Hepatocyte (in vitro differentiated cells): ENCODE results near the gene RPP25L. TPM values are rescaled to one million over a fixed set of nuclear protein-coding genes. Genes with fewer than 3 reads are reported as not detected.

Experiments used
- DNase-seq: peaks from one replicate; pipeline ENCODE4 v3.0.0-alpha.2; 2016; ENCODE audit warnings: low spot score
- H2AFZ ChIP-seq: fragments of 200-600 bp; sonication (generic); 2 replicates; pipeline ENCODE4 v1.6.0; 2016; ENCODE audit warnings: antibody characterized with exemption, mild to moderate bottlenecking
- H3K27ac ChIP-seq: fragments of 200-600 bp; sonication (generic); 2 replicates; pipeline ENCODE4 v1.5.1; 2016; ENCODE audit warnings: mild to moderate bottlenecking
- H3K27me3 ChIP-seq: fragments of 200-600 bp; sonication (generic); 2 replicates; pipeline ENCODE4 v1.6.1; 2016
- H3K36me3 ChIP-seq: fragments of 200-600 bp; sonication (generic); replicated peaks from 2 replicates; pipeline ENCODE4 v1.5.1; 2016; ENCODE audit warnings: low read depth; ENCODE audit not compliant: insufficient read depth
- H3K4me1 ChIP-seq: fragments of 200-600 bp; sonication (generic); 2 replicates; pipeline ENCODE4 v1.5.1; 2016; ENCODE audit warnings: mild to moderate bottlenecking, moderate library complexity; ENCODE audit not compliant: insufficient read depth
- H3K4me2 ChIP-seq: fragments of 200-600 bp; sonication (generic); 2 replicates; pipeline ENCODE4 v1.6.0; 2016
- H3K4me3 ChIP-seq: fragments of 200-600 bp; sonication (generic); 2 replicates; pipeline ENCODE4 v1.5.1; 2016; ENCODE audit warnings: mild to moderate bottlenecking
- H3K79me2 ChIP-seq: fragments of 200-600 bp; sonication (generic); 2 replicates; pipeline ENCODE4 v1.6.0; 2017; ENCODE audit warnings: mild to moderate bottlenecking
- H3K9me2 ChIP-seq: fragments of 200-600 bp; sonication (generic); replicated peaks from 2 replicates; pipeline ENCODE4 v1.6.0; 2017; ENCODE audit warnings: mild to moderate bottlenecking; ENCODE audit not compliant: insufficient read depth
- H3K9me3 ChIP-seq: fragments of 200-600 bp; sonication (generic); 2 replicates; pipeline ENCODE4 v1.5.1; 2016; ENCODE audit warnings: low read depth, mild to moderate bottlenecking
- H4K20me1 ChIP-seq: fragments of 200-600 bp; sonication (generic); 2 replicates; pipeline ENCODE4 v1.6.0; 2016; ENCODE audit warnings: mild to moderate bottlenecking; ENCODE audit not compliant: insufficient read depth, poor library complexity, severe bottlenecking
- CTCF ChIP-seq: fragments of 200-600 bp; sonication (generic); IDR thresholded peaks from 2 replicates; pipeline ENCODE4 v1.5.1; 2016; ENCODE audit warnings: antibody characterized with exemption, mild to moderate bottlenecking; ENCODE audit not compliant: poor library complexity
- EZH2 ChIP-seq: fragments of 200-600 bp; sonication (generic); IDR thresholded peaks from 2 replicates; pipeline ENCODE4 v1.6.1; 2016; ENCODE audit warnings: antibody characterized with exemption, mild to moderate bottlenecking, borderline replicate concordance
- EZH2phosphoT487 ChIP-seq: fragments of 200-600 bp; sonication (generic); IDR thresholded peaks from one replicate; pipeline ENCODE4 v1.6.1; 2018; ENCODE audit warnings: antibody characterized with exemption, mild to moderate bottlenecking, low read depth, moderate library complexity; ENCODE audit not compliant: unreplicated experiment, severe bottlenecking
- WGBS: methylation state at CpG from one replicate; pipeline ENCODE4 v1.1.6; 2016; ENCODE audit warnings: low lambda C conversion rate; ENCODE audit errors: missing lambda C conversion rate; 5-methylcytosine and 5-hydroxymethylcytosine counted together
- polyA plus RNA-seq: library from polyadenylated mRNA; unstranded; fragments of >200 nt; fragmentation: Nextera tagmentation; extraction: Ambion mirVana; gene quantifications from 2 replicates; pipeline ENCODE4 v1.2.1, GENCODE V29; 2016
- total RNA-seq: library from RNA; depleted of rRNA; stranded (reverse); fragments of >200 nt; gene quantifications from 2 replicates; pipeline ENCODE4 v1.2.3, GENCODE V29; 2014

The RPP25L gene
- total and polyA plus RNA-seq, 2 experiments from 2014 or later: 30.0 to 35.7 TPM

GRCh38 chr9:34650816-34651215 lies 38.9 kb upstream of the RPP25L start:
- no peak overlapping the region for H2AFZ ChIP-seq
- no peaks in the 10 kb centered on the region for H3K27me3 ChIP-seq
- no peaks in the 10 kb centered on the region for H3K9me2 ChIP-seq
- no peak for TF ChIP-seq CTCF
- no peak for TF ChIP-seq EZH2phosphoT487
- TF ChIP-seq EZH2: no peak
- H3K4me2 ChIP-seq: peak overlapping the region; percentile 87
- peaks cover 30% of the 10 kb centered on the region for H3K79me2 ChIP-seq
- 90% methylated on average over 5 of the region's 5 CpGs for WGBS
- H3K36me3 ChIP-seq: no peaks in the 10 kb centered on the region
- no peaks in the 10 kb centered on the region for H4K20me1 ChIP-seq
- no peak for DNase-seq
- H3K9me3 ChIP-seq: no peaks in the 10 kb centered on the region
- H3K27ac ChIP-seq: peak overlapping the region; percentile 94
- H3K4me3 ChIP-seq: no peak overlapping the region
- H3K4me1 ChIP-seq: peaks cover 54% of the 10 kb centered on the region

- Histone ChIP-seq H3K4me2 (peak overlapping the region; percentile 97), H3K27ac (no peak overlapping the region), H3K9me2 (no peaks in the 10 kb centered on the region), H3K4me1 (peaks cover 48% of the 10 kb centered on the region), H4K20me1 (no peaks in the 10 kb centered on the region), H3K36me3 (no peaks in the 10 kb centered on the region), H3K79me2 (peaks cover 26% of the 10 kb centered on the region), H2AFZ (no peak overlapping the region), H3K27me3 (no peaks in the 10 kb centered on the region), H3K4me3 (no peak overlapping the region), H3K9me3 (no peaks in the 10 kb centered on the region)
- 97% methylated on average over 8 of the region's 8 CpGs for WGBS
- DNase-seq: no peak
- no peak for TF ChIP-seq EZH2
- TF ChIP-seq CTCF: no peak
- TF ChIP-seq EZH2phosphoT487: no peak
Observed at GRCh38 chr9:34648673-34649072, 36.8 kb upstream of the RPP25L start.

- H4K20me1 ChIP-seq: no peaks in the 10 kb centered on the region
- no peak overlapping the region for H2AFZ ChIP-seq
- no peak for DNase-seq
- no peaks in the 10 kb centered on the region for H3K9me2 ChIP-seq
- no peak for TF ChIP-seq EZH2
- no peak for TF ChIP-seq CTCF
- no peak for TF ChIP-seq EZH2phosphoT487
- H3K79me2 ChIP-seq: peaks cover 26% of the 10 kb centered on the region
- H3K9me3 ChIP-seq: no peaks in the 10 kb centered on the region
- H3K36me3 ChIP-seq: no peaks in the 10 kb centered on the region
- 59% methylated on average over 10 of the region's 10 CpGs for WGBS
- H3K27ac ChIP-seq: peak overlapping the region; percentile 78
- H3K4me2 ChIP-seq: peak overlapping the region; percentile 97
- peak overlapping the region; percentile 38 for H3K4me3 ChIP-seq
- H3K4me1 ChIP-seq: peaks cover 38% of the 10 kb centered on the region
- no peaks in the 10 kb centered on the region for H3K27me3 ChIP-seq
Observed at GRCh38 chr9:34647651-34648050, 35.8 kb upstream of the RPP25L start.

GRCh38 chr9:34647084-34647403 lies 35.1 kb upstream of the RPP25L start:
- Histone ChIP-seq H2AFZ (peak overlapping the region; percentile 47), H3K4me3 (peak overlapping the region; percentile 38), H3K79me2 (peaks cover 26% of the 10 kb centered on the region), H3K9me3 (no peaks in the 10 kb centered on the region), H3K9me2 (no peaks in the 10 kb centered on the region), H3K27ac (peak overlapping the region; percentile 78), H3K4me2 (peak overlapping the region; percentile 97), H4K20me1 (no peaks in the 10 kb centered on the region), H3K27me3 (no peaks in the 10 kb centered on the region), H3K4me1 (peaks cover 32% of the 10 kb centered on the region), H3K36me3 (no peaks in the 10 kb centered on the region)
- DNase-seq: no peak
- TF ChIP-seq EZH2phosphoT487 (no peak), EZH2 (no peak), CTCF (no peak)
- 3% methylated on average over 8 of the region's 8 CpGs for WGBS
